ENCODE results near the gene EFCAB12. TPM values are rescaled to one million over a fixed set of nuclear protein-coding genes. Genes with fewer than 3 reads are reported as not detected.

EFCAB12 gene
- total RNA-seq, 1 donor from 2014 or later = not detected

DNA sequence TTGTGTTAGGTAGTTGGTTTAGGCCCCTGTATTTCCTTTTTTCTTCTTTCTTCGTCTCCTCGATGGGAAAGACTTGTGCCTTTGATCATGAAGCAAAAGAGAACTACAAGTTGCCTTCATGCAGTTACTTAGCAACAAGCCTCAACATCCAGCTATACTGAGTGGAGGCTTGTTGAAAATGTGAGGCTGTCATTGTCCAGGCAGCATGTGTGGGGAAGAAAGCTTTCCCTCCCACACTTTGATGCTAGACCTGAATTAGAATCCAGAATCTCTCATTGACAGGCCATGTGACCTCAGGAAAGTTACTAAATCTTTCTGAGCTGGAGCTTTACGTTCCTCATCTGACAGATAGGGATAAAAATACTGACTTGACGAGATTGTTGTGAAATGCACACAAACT lies 35.3 kb upstream of the EFCAB12 start:
- no peaks in the 10 kb centered on the region for H3K4me1 ChIP-seq
- intact Hi-C loops (cut with DNase I) = no loop called here
- H3K36me3 ChIP-seq = peaks cover 0 to 9% of the 10 kb centered on the region in 2 donors
- no peak overlapping the region for H3K27ac ChIP-seq
- H3K9me3 ChIP-seq = no peaks in the 10 kb centered on the region
- DNase-seq (ENCODE audit: extremely low spot score in 2 of 2) = no peak
- no peak overlapping the region for H3K4me3 ChIP-seq
- TF ChIP-seq POLR2AphosphoS5 (IDR thresholded peaks at IDR 0.05; ENCODE audit: insufficient read depth in 1 of 2, low read depth in 1 of 2) = no peak
- TF ChIP-seq, protein P1, sequence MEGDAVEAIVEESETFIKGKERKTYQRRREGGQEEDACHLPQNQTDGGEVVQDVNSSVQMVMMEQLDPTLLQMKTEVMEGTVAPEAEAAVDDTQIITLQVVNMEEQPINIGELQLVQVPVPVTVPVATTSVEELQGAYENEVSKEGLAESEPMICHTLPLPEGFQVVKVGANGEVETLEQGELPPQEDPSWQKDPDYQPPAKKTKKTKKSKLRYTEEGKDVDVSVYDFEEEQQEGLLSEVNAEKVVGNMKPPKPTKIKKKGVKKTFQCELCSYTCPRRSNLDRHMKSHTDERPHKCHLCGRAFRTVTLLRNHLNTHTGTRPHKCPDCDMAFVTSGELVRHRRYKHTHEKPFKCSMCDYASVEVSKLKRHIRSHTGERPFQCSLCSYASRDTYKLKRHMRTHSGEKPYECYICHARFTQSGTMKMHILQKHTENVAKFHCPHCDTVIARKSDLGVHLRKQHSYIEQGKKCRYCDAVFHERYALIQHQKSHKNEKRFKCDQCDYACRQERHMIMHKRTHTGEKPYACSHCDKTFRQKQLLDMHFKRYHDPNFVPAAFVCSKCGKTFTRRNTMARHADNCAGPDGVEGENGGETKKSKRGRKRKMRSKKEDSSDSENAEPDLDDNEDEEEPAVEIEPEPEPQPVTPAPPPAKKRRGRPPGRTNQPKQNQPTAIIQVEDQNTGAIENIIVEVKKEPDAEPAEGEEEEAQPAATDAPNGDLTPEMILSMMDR (IDR thresholded peaks at IDR 0.05) = no peak
- TF ChIP-seq POLR2A (IDR thresholded peaks at IDR 0.05) = no peak
- no peaks in the 10 kb centered on the region for H3K27me3 ChIP-seq

DNA sequence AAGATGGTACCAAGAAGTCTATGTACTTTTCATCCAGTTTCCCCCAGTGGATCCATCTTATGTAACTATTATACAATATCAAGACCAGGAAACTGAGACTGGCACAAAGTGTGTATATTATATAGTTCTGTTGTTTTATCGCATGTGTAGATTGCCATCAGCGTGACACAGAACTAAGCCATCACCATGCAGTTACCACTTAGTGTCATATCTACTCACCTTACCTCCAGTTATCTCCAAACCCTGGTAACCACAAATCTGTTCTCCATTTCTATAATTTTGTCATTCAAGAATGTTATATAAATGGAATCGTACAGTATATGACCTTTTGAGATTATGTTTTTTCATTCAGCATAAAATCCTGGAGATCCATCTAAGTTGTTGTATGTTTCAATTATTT lies 34.7 kb upstream of the EFCAB12 start:
- Histone ChIP-seq H3K4me1 (no peaks in the 10 kb centered on the region), H3K27me3 (no peaks in the 10 kb centered on the region), H3K27ac (no peak overlapping the region), H3K9me3 (no peaks in the 10 kb centered on the region), H3K36me3 (peaks cover 0 to 13% of the 10 kb centered on the region in 2 donors), H3K4me3 (no peak overlapping the region)
- no peak for DNase-seq (ENCODE audit: extremely low spot score in 2 of 2)
- TF ChIP-seq POLR2AphosphoS5 (IDR thresholded peaks at IDR 0.05; ENCODE audit: insufficient read depth in 1 of 2, low read depth in 1 of 2) (no peak), POLR2A (IDR thresholded peaks at IDR 0.05) (no peak)
- TF ChIP-seq, protein P1 (IDR thresholded peaks at IDR 0.05) = no peak
- intact Hi-C loops (cut with DNase I) = no loop called here

DNA sequence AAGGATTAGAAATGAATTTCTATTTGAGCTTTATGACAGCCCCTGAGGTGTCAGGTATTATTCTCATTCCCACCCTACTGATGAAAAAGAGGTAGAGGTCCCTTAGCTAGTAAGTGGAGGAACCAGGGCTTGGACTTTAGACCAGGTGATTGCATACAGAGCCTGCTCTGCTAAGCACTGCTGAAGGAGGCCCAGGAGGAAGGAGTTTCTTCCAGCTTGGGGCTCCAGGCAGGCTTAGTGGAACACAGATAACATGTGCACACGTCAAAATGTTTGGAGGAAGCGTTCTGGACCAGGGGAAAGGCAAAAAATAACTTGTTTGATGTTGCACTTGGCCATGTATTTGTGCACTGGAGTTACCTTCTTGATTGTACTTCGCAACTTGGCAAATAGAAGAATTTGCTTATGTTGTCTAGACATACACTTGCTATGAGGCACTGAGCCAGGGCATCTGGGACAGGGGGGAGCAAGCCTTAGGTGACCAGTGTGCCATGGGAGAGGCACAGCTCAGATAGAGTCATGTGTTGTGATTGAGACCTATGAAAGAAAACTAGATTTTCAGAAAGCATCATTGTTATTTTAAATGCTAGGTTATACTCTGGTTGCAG lies 34.0 kb upstream of the EFCAB12 start:
- no peak for DNase-seq (ENCODE audit: extremely low spot score in 2 of 2)
- intact Hi-C loops (cut with DNase I) = no loop called here
- H3K4me3 ChIP-seq = no peak overlapping the region
- H3K27ac ChIP-seq = no peak overlapping the region
- TF ChIP-seq, protein P1 (IDR thresholded peaks at IDR 0.05) = no peak
- no peak for TF ChIP-seq POLR2A (IDR thresholded peaks at IDR 0.05)
- no peak for TF ChIP-seq POLR2AphosphoS5 (IDR thresholded peaks at IDR 0.05; ENCODE audit: insufficient read depth in 1 of 2, low read depth in 1 of 2)
- H3K4me1 ChIP-seq = no peaks in the 10 kb centered on the region
- peaks cover 0 to 13% of the 10 kb centered on the region in 2 donors for H3K36me3 ChIP-seq
- H3K9me3 ChIP-seq = no peaks in the 10 kb centered on the region
- no peaks in the 10 kb centered on the region for H3K27me3 ChIP-seq

DNA sequence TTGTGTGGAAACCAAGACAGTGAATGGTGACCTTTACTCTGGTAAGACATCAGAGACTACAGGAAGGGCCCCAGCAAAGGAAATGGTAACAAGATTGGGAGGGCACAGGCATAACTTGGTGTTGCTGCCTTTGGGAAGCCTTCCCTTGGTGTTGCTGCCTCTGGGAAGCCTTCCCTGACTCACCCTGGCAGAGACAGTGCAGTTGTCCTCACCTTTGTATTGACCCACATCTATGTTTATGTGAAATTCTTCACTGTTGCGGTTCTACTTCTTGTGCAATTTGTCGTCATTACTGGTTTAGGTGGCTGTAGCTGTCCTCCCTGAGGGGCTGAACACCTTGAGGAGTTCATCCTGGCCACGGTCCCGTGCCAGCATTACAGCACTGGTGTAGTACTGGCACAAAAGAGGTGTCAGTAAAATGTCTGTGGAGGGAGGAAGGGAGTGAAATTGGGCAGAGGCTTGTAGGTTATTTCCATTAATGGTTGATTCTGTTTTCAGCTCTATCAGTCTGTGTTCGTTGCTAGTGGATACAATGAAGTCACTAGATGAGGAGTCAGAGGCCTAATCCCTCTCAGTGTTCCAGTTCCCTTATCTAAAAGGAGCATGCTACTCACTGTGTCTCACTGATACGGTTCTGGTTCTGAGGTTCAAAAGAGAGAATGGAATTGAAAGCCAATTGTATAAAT lies 33.2 kb upstream of the EFCAB12 start:
- Histone ChIP-seq H3K4me1 (no peaks in the 10 kb centered on the region), H3K9me3 (no peaks in the 10 kb centered on the region), H3K27ac (no peak overlapping the region), H3K36me3 (peaks cover 0 to 21% of the 10 kb centered on the region in 2 donors), H3K4me3 (no peak overlapping the region), H3K27me3 (no peaks in the 10 kb centered on the region)
- TF ChIP-seq POLR2AphosphoS5 (IDR thresholded peaks at IDR 0.05; ENCODE audit: insufficient read depth in 1 of 2, low read depth in 1 of 2) = no peak
- TF ChIP-seq, protein P1 (IDR thresholded peaks at IDR 0.05) = no peak
- TF ChIP-seq POLR2A (IDR thresholded peaks at IDR 0.05) = no peak
- DNase-seq (ENCODE audit: extremely low spot score in 2 of 2) = no peak
- intact Hi-C loops (cut with DNase I) = no loop called here

DNA sequence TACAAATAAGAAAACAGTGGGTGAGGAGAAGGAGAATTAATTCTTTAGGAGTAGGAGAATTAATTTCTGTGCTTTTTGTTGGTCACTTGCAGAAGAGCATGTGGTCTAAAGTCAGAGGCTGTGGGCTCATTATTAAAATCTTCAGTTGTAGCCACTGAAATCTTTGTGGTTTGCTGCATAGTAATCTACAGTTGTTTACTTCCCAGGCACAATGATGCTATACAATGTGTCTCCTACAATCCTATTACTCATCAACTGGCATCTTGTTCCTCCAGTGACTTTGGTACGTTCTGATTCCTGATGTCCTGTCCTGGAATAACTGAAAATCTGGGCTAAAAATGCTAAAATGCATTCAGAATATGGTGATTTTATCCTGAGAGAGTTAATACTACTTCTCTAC lies 32.6 kb upstream of the EFCAB12 start:
- peaks cover 0 to 26% of the 10 kb centered on the region in 2 donors for H3K36me3 ChIP-seq
- no peaks in the 10 kb centered on the region for H3K27me3 ChIP-seq
- intact Hi-C loops (cut with DNase I) = no loop called here
- H3K4me3 ChIP-seq = no peak overlapping the region
- DNase-seq (ENCODE audit: extremely low spot score in 2 of 2) = no peak
- no peak for TF ChIP-seq POLR2A (IDR thresholded peaks at IDR 0.05)
- no peak for TF ChIP-seq POLR2AphosphoS5 (IDR thresholded peaks at IDR 0.05; ENCODE audit: insufficient read depth in 1 of 2, low read depth in 1 of 2)
- TF ChIP-seq, protein P1 (IDR thresholded peaks at IDR 0.05) = no peak
- H3K27ac ChIP-seq = no peak overlapping the region
- H3K9me3 ChIP-seq = no peaks in the 10 kb centered on the region
- H3K4me1 ChIP-seq = no peaks in the 10 kb centered on the region
